Amniotic stem cell (primary cell): ENCODE results near the gene GHR.
"Not testable (repeated sequence)": the region's sequence is repeated elsewhere in the genome, so short reads cannot be mapped to it uniquely, and the experiment has no call there.

Experiments used
- DNase-seq: peaks from one replicate; lab custom pipeline; 2025; lab: John Stamatoyannopoulos, UW

GHR gene

GRCh38 chr5:42569953-42570548 lies 146.8 kb downstream of the GHR start:
- no peak for DNase-seq

- no peak for DNase-seq
These were observed 148.0 kb downstream of the GHR start for GRCh38 chr5:42570966-42571960.

GRCh38 chr5:42572313-42572712 lies 149.1 kb downstream of the GHR start:
- no peak for DNase-seq

- no peak for DNase-seq
These were observed 150.1 kb downstream of the GHR start for GRCh38 chr5:42573386-42573785.

GRCh38 chr5:42575914-42576313 lies 152.7 kb downstream of the GHR start:
- DNase-seq: not testable (repeated sequence)

GRCh38 chr5:42578901-42579300 lies 155.7 kb downstream of the GHR start:
- DNase-seq: not testable (repeated sequence)

GRCh38 chr5:42579320-42579719 lies 156.1 kb downstream of the GHR start:
- DNase-seq: no peak

GRCh38 chr5:42581845-42582244 lies 158.6 kb downstream of the GHR start:
- no peak for DNase-seq

GRCh38 chr5:42582723-42583122 lies 159.5 kb downstream of the GHR start:
- no peak for DNase-seq

- DNase-seq: peak; percentile 11
These were observed 160.1 kb downstream of the GHR start for GRCh38 chr5:42583322-42583721.

- no peak for DNase-seq
These were observed 163.4 kb downstream of the GHR start for GRCh38 chr5:42586625-42587024.

- DNase-seq: no peak
These were observed 164.0 kb downstream of the GHR start for GRCh38 chr5:42587096-42587723.

- DNase-seq: no peak
These were observed 167.3 kb downstream of the GHR start for GRCh38 chr5:42590566-42590965.

GRCh38 chr5:42591015-42591414 lies 167.8 kb downstream of the GHR start:
- no peak for DNase-seq

- no peak for DNase-seq
These were observed 169.3 kb downstream of the GHR start for GRCh38 chr5:42592401-42593140.

GRCh38 chr5:42593591-42593990 lies 170.4 kb downstream of the GHR start:
- DNase-seq: no peak

- no peak for DNase-seq
These were observed 172.4 kb downstream of the GHR start for GRCh38 chr5:42595597-42595996.

- no peak for DNase-seq
These were observed 173.6 kb downstream of the GHR start for GRCh38 chr5:42596817-42597216.

GRCh38 chr5:42597318-42597937 lies 174.2 kb downstream of the GHR start:
- no peak for DNase-seq

- no peak for DNase-seq
These were observed 175.1 kb downstream of the GHR start for GRCh38 chr5:42598311-42598710.

- no peak for DNase-seq
These were observed 175.9 kb downstream of the GHR start for GRCh38 chr5:42599106-42599505.

GRCh38 chr5:42600441-42600840 lies 177.2 kb downstream of the GHR start:
- no peak for DNase-seq
